Mesodermal cell (in vitro differentiated cells): Measurements from ENCODE around the gene MTIF2. TPM values are rescaled to one million over a fixed set of nuclear protein-coding genes. Genes with fewer than 3 reads are reported as not detected.
A peak's percentile ranks its signal among the peaks of the same experiment; 100 is the strongest.

Experiments used
- H3K27ac ChIP-seq: 2 replicates; pipeline ENCODE4 v1.7.0; 2013; ENCODE audit warnings: mild to moderate bottlenecking, low read depth, low read length, moderate library complexity; ENCODE audit not compliant: severe bottlenecking
- H3K36me3 ChIP-seq: 2 replicates; pipeline ENCODE4 v1.7.1; 2013; ENCODE audit warnings: mild to moderate bottlenecking, low read length, moderate library complexity; ENCODE audit not compliant: control insufficient read depth, insufficient read depth
- H3K4me1 ChIP-seq: one replicate; pipeline ENCODE4 v1.7.1; 2013; ENCODE audit warnings: mild to moderate bottlenecking, low read length; ENCODE audit not compliant: insufficient read depth, control insufficient read depth, poor library complexity, severe bottlenecking
- H3K4me3 ChIP-seq: 2 replicates; pipeline ENCODE4 v1.7.0; 2013; ENCODE audit warnings: low read length, control low read depth, mild to moderate bottlenecking; ENCODE audit not compliant: insufficient read depth, poor library complexity, severe bottlenecking; ENCODE audit errors: extremely low read depth
- H3K9me3 ChIP-seq: 2 replicates; pipeline ENCODE4 v1.7.1; 2013; ENCODE audit warnings: mild to moderate bottlenecking, low read length, moderate library complexity; ENCODE audit not compliant: control insufficient read depth
- WGBS, 2 experiments: methylation state at CpG; one replicate each; pipeline ENCODE4 v1.1.5; 2013; ENCODE audit warnings: missing lambda C conversion rate in 2 of 2; ENCODE audit not compliant: insufficient coverage in 2 of 2; 5-methylcytosine and 5-hydroxymethylcytosine counted together
- polyA plus RNA-seq, 2 experiments: library from polyadenylated mRNA; stranded (reverse); fragments of 50-300 nt; gene quantifications; one replicate each; pipeline ENCODE4 v1.2.3, GENCODE V29; 2013

Gene MTIF2, protein sequence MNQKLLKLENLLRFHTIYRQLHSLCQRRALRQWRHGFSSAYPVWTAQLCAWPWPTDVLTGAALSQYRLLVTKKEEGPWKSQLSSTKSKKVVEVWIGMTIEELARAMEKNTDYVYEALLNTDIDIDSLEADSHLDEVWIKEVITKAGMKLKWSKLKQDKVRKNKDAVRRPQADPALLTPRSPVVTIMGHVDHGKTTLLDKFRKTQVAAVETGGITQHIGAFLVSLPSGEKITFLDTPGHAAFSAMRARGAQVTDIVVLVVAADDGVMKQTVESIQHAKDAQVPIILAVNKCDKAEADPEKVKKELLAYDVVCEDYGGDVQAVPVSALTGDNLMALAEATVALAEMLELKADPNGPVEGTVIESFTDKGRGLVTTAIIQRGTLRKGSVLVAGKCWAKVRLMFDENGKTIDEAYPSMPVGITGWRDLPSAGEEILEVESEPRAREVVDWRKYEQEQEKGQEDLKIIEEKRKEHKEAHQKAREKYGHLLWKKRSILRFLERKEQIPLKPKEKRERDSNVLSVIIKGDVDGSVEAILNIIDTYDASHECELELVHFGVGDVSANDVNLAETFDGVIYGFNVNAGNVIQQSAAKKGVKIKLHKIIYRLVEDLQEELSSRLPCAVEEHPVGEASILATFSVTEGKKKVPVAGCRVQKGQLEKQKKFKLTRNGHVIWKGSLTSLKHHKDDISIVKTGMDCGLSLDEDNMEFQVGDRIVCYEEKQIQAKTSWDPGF
- 25.2 TPM for polyA plus RNA-seq (2013, experiment 1 of 2)
- polyA plus RNA-seq (2013, experiment 2 of 2): 29.6 TPM

DNA sequence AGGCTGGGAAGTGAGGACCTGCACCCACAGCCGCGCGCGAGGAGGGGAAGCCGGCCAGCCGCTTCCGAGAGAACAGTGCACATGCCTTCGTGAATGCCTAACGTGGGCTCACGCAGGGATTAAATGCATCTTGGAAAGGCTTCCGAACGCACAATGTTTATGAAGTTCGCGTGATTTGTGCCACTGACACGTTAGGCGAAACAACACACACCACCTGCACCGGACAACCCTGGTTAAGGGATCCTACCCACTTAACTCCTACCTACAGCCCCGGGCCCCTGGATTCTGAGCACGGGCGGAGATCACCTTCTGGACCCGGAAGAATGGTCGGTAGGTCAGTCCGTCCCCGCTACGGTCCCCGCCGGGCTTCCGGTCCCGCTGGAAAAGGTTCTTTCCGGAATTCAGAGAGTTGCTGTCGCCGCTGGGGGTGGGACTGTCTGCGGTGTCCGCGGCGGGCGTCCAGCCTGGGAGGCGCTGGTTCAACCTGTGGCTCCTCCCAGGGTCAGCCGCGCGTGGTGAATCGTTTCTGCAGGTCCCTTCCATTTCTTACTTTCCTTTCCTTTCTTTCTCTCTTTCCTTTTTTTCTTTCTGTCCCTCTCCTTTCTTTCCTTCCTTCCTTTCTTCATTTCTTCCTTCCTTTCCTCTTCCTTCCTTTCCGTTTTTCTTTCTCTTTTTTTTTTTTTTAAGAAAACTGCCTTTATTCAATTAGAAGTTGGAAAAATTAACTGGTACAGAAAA, at the start of gene MTIF2:
Gene MTIF2, minus strand, starts transcription at position 325 of the 738 bp plus-strand sequence. CDS start 5,373 bp downstream, outside the sequence.
- H3K4me3 ChIP-seq: peak within 1 kb of the TSS; percentile 84
- no peaks in the 10 kb centered on the region for H3K9me3 ChIP-seq
- H3K27ac ChIP-seq: peak within 1 kb of the TSS; percentile 77
- peaks cover 14% of the 10 kb centered on the region for H3K36me3 ChIP-seq
- 0 to 1% methylated on average over 32 to 39 of the region's 43 CpGs for WGBS, 2 experiments
- H3K4me1 ChIP-seq: peaks cover 4% of the 10 kb centered on the region

GRCh38 chr2:55314985-55315384, 46.0 kb upstream of the MTIF2 start:
- WGBS, 2 experiments: 80 to 100% methylated on average over 1 of the region's 1 CpG
- H3K36me3 ChIP-seq: peaks cover 54% of the 10 kb centered on the region
- H3K4me3 ChIP-seq: no peak overlapping the region
- peaks cover 5% of the 10 kb centered on the region for H3K4me1 ChIP-seq
- H3K9me3 ChIP-seq: no peaks in the 10 kb centered on the region
- H3K27ac ChIP-seq: no peak overlapping the region

- Histone ChIP-seq H3K4me1 (peaks cover 7% of the 10 kb centered on the region), H3K4me3 (no peak overlapping the region), H3K36me3 (peaks cover 56% of the 10 kb centered on the region)
These were observed 42.4 kb upstream of the MTIF2 start for GRCh38 chr2:55311444-55311870.

DNA sequence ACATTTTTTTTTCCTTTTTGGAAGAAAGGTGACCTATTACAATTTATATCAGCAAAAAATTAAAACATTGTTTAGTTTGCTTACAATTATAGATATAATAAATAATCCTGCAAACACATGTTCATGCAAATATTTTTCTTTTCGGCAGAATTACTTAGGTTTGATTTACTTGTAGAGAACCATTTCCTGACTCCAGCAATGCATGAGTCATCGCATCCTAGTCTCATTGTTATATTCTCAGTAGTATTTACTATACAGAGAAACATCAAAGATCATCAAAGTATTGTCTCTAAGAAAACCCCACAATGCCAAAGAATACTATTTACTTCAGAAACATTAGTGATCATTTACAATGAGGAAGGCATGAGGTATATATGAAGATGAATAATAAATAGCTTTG, 40.4 kb upstream of the MTIF2 start:
- H3K9me3 ChIP-seq: no peaks in the 10 kb centered on the region
- no peak overlapping the region for H3K4me3 ChIP-seq
- WGBS, 2 experiments: 100% methylated on average over 1 of the region's 2 CpGs; no CpG with 5 or more reads in 1 of the 2 experiments
- H3K27ac ChIP-seq: no peak overlapping the region
- H3K36me3 ChIP-seq: peaks cover 55% of the 10 kb centered on the region
- peaks cover 7% of the 10 kb centered on the region for H3K4me1 ChIP-seq

More at GRCh38 chr2:55311444-55311870, 42.4 kb upstream of the MTIF2 start:
- Histone ChIP-seq H3K9me3 (no peaks in the 10 kb centered on the region), H3K27ac (no peak overlapping the region)
- WGBS, 2 experiments: 78 to 100% methylated on average over 1 of the region's 1 CpG

- 100% methylated on average over 2 of the region's 3 CpGs; no CpG with 5 or more reads in 1 of the 2 experiments for WGBS, 2 experiments
- H3K9me3 ChIP-seq: no peaks in the 10 kb centered on the region
- H3K4me3 ChIP-seq: no peak overlapping the region
- H3K36me3 ChIP-seq: peaks cover 44% of the 10 kb centered on the region
- H3K27ac ChIP-seq: no peak overlapping the region
- H3K4me1 ChIP-seq: no peaks in the 10 kb centered on the region
These were observed 33.2 kb upstream of the MTIF2 start for GRCh38 chr2:55302241-55302640.

DNA sequence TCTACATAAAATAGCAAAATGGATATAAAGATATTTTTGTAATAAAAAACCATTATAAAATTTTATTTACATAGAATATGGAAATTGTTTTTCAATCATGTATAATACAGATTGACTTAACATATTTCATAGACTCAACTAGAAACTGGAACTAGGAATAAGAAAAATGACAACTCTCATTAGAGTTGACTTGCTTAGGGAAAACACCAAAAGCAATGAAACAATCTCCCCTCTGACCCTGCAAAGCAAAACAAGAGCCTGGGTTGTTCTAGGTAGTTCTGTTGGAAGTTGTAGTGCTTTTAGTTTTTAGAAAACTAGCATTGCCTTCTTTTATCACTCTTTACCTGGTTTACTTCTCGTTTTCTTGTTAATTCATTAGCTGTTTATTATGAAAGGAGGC, 32.2 kb upstream of the MTIF2 start:
- H3K27ac ChIP-seq: no peak overlapping the region
- H3K36me3 ChIP-seq: peaks cover 39% of the 10 kb centered on the region
- H3K4me1 ChIP-seq: no peaks in the 10 kb centered on the region
- no CpG with 5 or more reads among the region's 1 CpG for WGBS, 2 experiments
- H3K9me3 ChIP-seq: no peaks in the 10 kb centered on the region
- no peak overlapping the region for H3K4me3 ChIP-seq

GRCh38 chr2:55296393-55296792, 27.4 kb upstream of the MTIF2 start:
- Histone ChIP-seq H3K9me3 (no peaks in the 10 kb centered on the region), H3K27ac (no peak overlapping the region), H3K4me3 (no peak overlapping the region), H3K36me3 (peaks cover 36% of the 10 kb centered on the region), H3K4me1 (no peaks in the 10 kb centered on the region)

DNA sequence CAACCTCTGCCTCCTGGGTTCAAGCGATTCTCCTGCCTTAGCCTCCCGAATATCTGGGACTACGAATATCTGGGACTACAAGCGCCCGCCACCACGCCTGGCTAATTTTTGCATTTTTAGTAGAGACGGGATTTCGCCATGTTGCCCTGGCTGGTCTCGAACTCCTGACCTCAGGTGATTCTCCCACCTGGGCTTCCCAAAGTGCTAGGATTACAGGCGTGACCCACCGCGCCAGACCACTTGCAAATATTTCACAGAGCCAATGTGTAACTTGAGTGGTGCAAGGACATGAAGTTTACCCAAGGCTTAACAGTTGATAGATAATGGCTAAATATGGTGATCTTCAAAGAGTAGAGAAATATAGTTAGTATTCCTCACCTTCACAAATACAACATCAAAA, 14.1 kb upstream of the MTIF2 start:
- WGBS, 2 experiments: 96 to 99% methylated on average over 9 of the region's 12 CpGs
- H3K4me3 ChIP-seq: no peak overlapping the region
- H3K27ac ChIP-seq: no peak overlapping the region
- H3K36me3 ChIP-seq: peaks cover 6% of the 10 kb centered on the region
- no peaks in the 10 kb centered on the region for H3K4me1 ChIP-seq
- H3K9me3 ChIP-seq: no peaks in the 10 kb centered on the region

DNA sequence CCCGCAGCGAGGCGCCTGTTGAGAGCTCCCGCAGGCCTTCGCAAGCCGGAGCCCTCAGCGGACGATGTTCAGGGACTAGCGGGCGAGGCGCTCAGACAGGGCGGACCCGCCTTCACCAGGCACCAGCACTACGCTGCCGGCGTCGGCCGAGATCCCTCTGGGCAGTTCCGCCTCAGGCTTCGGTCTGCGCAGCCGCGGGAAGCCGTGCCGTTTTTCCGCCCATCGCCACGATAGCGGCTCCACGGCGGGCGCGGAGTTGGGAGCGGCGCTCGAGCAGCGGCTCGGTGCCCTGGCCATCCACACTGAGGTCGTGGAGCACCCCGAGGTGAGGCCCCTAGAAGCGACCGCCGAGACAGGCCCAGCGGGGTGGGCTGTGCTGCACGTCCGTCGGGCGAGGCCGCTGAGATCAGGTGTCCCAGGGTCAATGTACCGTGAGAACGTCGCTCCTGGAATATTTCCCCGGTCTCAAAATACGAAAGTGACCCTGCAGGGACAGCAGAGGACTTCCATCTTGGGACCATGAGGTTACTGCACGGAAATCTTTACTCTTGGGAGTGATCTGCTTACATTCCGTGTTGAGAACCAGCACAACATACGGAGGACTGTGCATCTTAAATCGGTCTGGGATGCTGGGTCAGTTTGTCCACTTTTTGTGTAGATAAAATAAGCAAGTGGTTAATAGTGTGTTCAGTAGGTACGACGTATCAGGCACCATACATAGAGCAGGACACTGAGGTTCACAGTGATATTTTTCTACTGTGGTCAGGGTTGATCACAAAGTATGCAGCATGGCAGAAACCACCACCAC, 13.3 kb upstream of the MTIF2 start:
- peak overlapping the region; percentile 37 for H3K4me3 ChIP-seq
- 26 to 27% methylated on average over 49 to 56 of the region's 60 CpGs for WGBS, 2 experiments
- H3K36me3 ChIP-seq: peaks cover 6% of the 10 kb centered on the region
- H3K9me3 ChIP-seq: no peaks in the 10 kb centered on the region
- no peaks in the 10 kb centered on the region for H3K4me1 ChIP-seq
- peak overlapping the region; percentile 57 for H3K27ac ChIP-seq
